ENCODE data around the gene FN1.

GRCh38 chr2:215357660-215358059 is 78.2 kb downstream of the FN1 start:
- TF ChIP-seq CREM (CRISPR knock-in tag; IDR thresholded peaks at IDR 0.05) (no peak), FOXJ3 (CRISPR knock-in tag; IDR thresholded peaks at IDR 0.05; ENCODE audit: borderline replicate concordance) (no peak), ATF3 (CRISPR knock-in tag; conservative IDR thresholded peaks at IDR 0.05) (no peak), ARID4B (CRISPR knock-in tag; IDR thresholded peaks at IDR 0.05; ENCODE audit: borderline replicate concordance) (no peak)
- TF ChIP-seq, protein P1, sequence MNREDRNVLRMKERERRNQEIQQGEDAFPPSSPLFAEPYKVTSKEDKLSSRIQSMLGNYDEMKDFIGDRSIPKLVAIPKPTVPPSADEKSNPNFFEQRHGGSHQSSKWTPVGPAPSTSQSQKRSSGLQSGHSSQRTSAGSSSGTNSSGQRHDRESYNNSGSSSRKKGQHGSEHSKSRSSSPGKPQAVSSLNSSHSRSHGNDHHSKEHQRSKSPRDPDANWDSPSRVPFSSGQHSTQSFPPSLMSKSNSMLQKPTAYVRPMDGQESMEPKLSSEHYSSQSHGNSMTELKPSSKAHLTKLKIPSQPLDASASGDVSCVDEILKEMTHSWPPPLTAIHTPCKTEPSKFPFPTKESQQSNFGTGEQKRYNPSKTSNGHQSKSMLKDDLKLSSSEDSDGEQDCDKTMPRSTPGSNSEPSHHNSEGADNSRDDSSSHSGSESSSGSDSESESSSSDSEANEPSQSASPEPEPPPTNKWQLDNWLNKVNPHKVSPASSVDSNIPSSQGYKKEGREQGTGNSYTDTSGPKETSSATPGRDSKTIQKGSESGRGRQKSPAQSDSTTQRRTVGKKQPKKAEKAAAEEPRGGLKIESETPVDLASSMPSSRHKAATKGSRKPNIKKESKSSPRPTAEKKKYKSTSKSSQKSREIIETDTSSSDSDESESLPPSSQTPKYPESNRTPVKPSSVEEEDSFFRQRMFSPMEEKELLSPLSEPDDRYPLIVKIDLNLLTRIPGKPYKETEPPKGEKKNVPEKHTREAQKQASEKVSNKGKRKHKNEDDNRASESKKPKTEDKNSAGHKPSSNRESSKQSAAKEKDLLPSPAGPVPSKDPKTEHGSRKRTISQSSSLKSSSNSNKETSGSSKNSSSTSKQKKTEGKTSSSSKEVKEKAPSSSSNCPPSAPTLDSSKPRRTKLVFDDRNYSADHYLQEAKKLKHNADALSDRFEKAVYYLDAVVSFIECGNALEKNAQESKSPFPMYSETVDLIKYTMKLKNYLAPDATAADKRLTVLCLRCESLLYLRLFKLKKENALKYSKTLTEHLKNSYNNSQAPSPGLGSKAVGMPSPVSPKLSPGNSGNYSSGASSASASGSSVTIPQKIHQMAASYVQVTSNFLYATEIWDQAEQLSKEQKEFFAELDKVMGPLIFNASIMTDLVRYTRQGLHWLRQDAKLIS (CRISPR knock-in tag; IDR thresholded peaks at IDR 0.05; ENCODE audit: borderline replicate concordance), result no peak

All from WTC11 (cell line).